Gastrocnemius medialis (tissue), 4 donors: ENCODE data around the gene DENND6B.

Experiments used
- CTCF ChIP-seq, 5 experiments: fragments of 450-650 bp in 3 of 5; fragments of 200-600 bp in 2 of 5; sonication (generic) in 2 of 5; IDR thresholded peaks in 4 of 5; conservative IDR thresholded peaks in 1 of 5; 1 replicate in 4 of 5; 2 replicates in 1 of 5; pipeline ENCODE4 v1.5.1; 2016 to 2019; ENCODE audit warnings: antibody characterized with exemption in 5 of 5, mild to moderate bottlenecking in 3 of 5, moderate library complexity in 3 of 5
- POLR2A ChIP-seq, 2 donors: fragments of 450-650 bp; IDR thresholded peaks; one replicate each; pipeline ENCODE4 v1.6.1; 2017; ENCODE audit warnings: antibody characterized with exemption in 2 of 2, mild to moderate bottlenecking in 2 of 2, moderate library complexity in 2 of 2

- no peak for TF ChIP-seq CTCF (IDR thresholded peaks at IDR 0.05 in 4 of 5, conservative IDR thresholded peaks at IDR 0.05 in 1 of 5)
- no peak for TF ChIP-seq POLR2A (IDR thresholded peaks at IDR 0.05)
Measured at GRCh38 chr22:50317674-50318073, 9.1 kb downstream of the DENND6B start.
